Measurements from ENCODE around the gene GRIN3B.

- no peak for TF ChIP-seq POLR2A (IDR thresholded peaks at IDR 0.05)
- TF ChIP-seq CTCF (IDR thresholded peaks at IDR 0.05), result no peak
Observed at GRCh38 chr19:1038978-1039645, 38.9 kb downstream of the GRIN3B start.

All from breast epithelium (tissue), 3 donors.